PC-3 (cell line): ENCODE data around the gene SLC6A3.

Source experiments
- EZH2phosphoT487 ChIP-seq: fragments of 300-600 bp; sonication (generic); IDR thresholded peaks from 2 replicates; pipeline ENCODE4 v1.6.1; 2018; ENCODE audit warnings: mild to moderate bottlenecking, antibody characterized with exemption, low read length, borderline replicate concordance
- TF ChIP-seq, protein P1 (sequence below): fragments of 300-600 bp; sonication (generic); conservative IDR thresholded peaks from 2 replicates; pipeline ENCODE4 v1.5.1; 2017; ENCODE audit warnings: antibody characterized with exemption, low read depth, mild to moderate bottlenecking, low read length

- TF ChIP-seq, protein P1, sequence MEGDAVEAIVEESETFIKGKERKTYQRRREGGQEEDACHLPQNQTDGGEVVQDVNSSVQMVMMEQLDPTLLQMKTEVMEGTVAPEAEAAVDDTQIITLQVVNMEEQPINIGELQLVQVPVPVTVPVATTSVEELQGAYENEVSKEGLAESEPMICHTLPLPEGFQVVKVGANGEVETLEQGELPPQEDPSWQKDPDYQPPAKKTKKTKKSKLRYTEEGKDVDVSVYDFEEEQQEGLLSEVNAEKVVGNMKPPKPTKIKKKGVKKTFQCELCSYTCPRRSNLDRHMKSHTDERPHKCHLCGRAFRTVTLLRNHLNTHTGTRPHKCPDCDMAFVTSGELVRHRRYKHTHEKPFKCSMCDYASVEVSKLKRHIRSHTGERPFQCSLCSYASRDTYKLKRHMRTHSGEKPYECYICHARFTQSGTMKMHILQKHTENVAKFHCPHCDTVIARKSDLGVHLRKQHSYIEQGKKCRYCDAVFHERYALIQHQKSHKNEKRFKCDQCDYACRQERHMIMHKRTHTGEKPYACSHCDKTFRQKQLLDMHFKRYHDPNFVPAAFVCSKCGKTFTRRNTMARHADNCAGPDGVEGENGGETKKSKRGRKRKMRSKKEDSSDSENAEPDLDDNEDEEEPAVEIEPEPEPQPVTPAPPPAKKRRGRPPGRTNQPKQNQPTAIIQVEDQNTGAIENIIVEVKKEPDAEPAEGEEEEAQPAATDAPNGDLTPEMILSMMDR: no peak
- TF ChIP-seq EZH2phosphoT487: no peak
Observed at GRCh38 chr5:1368236-1368635, 77.0 kb downstream of the SLC6A3 start.
